ENCODE data around the gene SPON1.

Gene SPON1

GRCh38 chr11:13958641-13959400 is 3.7 kb upstream of the SPON1 start:
- no peak overlapping the region for H3K4me3 ChIP-seq (ENCODE audit: low read depth in 1 of 5, low read length in 5 of 5)
- peaks cover 0 to 19% (median 17%) of the 10 kb centered on the region in 5 donors for H3K4me1 ChIP-seq (ENCODE audit: control insufficient read depth in 5 of 5, insufficient read depth in 5 of 5, low read length in 5 of 5)
- no peaks in the 10 kb centered on the region for H3K36me3 ChIP-seq (ENCODE audit: control insufficient read depth in 5 of 5, insufficient read depth in 5 of 5, low read length in 5 of 5)
- H3K9ac ChIP-seq (ENCODE audit: low read length in 5 of 5), result no peak overlapping the region
- H3K27me3 ChIP-seq (ENCODE audit: control insufficient read depth in 5 of 5, insufficient read depth in 4 of 5, low read length in 5 of 5), result peaks cover 0 to 13% (median 12%) of the 10 kb centered on the region in 5 donors
- no peaks in the 10 kb centered on the region for H3K9me3 ChIP-seq (ENCODE audit: control insufficient read depth in 5 of 5, low read length in 5 of 5)
- no peak overlapping the region for H3K27ac ChIP-seq (ENCODE audit: low read depth, low read length)

- Histone ChIP-seq H3K9me3 (ENCODE audit: control insufficient read depth in 5 of 5, low read length in 5 of 5) (no peaks in the 10 kb centered on the region), H3K4me1 (ENCODE audit: control insufficient read depth in 5 of 5, insufficient read depth in 5 of 5, low read length in 5 of 5) (peaks cover 0 to 47% (median 34%) of the 10 kb centered on the region in 5 donors), H3K9ac (ENCODE audit: low read length in 5 of 5) (peak overlapping the region in 2 of 5 donors; percentile 17 to 33), H3K27me3 (ENCODE audit: control insufficient read depth in 5 of 5, insufficient read depth in 4 of 5, low read length in 5 of 5) (peaks cover 0 to 25% (median 11%) of the 10 kb centered on the region in 5 donors), H3K27ac (ENCODE audit: low read depth, low read length) (no peak overlapping the region), H3K4me3 (ENCODE audit: low read depth in 1 of 5, low read length in 5 of 5) (peak overlapping the region; percentile 48 to 79 (median 61)), H3K36me3 (ENCODE audit: control insufficient read depth in 5 of 5, insufficient read depth in 5 of 5, low read length in 5 of 5) (no peaks in the 10 kb centered on the region)
Measured at GRCh38 chr11:13962198-13962561, 343 bp upstream of the SPON1 start.

GRCh38 chr11:13963169-13963948 is 836 bp downstream of the SPON1 start:
- Histone ChIP-seq H3K27me3 (ENCODE audit: control insufficient read depth in 5 of 5, insufficient read depth in 4 of 5, low read length in 5 of 5) (peaks cover 0 to 25% (median 11%) of the 10 kb centered on the region in 5 donors), H3K36me3 (ENCODE audit: control insufficient read depth in 5 of 5, insufficient read depth in 5 of 5, low read length in 5 of 5) (no peaks in the 10 kb centered on the region), H3K27ac (ENCODE audit: low read depth, low read length) (no peak overlapping the region), H3K4me3 (ENCODE audit: low read depth in 1 of 5, low read length in 5 of 5) (peak overlapping the region; percentile 51 to 79 (median 69)), H3K4me1 (ENCODE audit: control insufficient read depth in 5 of 5, insufficient read depth in 5 of 5, low read length in 5 of 5) (peaks cover 0 to 48% (median 34%) of the 10 kb centered on the region in 5 donors), H3K9me3 (ENCODE audit: control insufficient read depth in 5 of 5, low read length in 5 of 5) (no peaks in the 10 kb centered on the region), H3K9ac (ENCODE audit: low read length in 5 of 5) (peak overlapping the region in 2 of 5 donors; percentile 17)

- peak overlapping the region in 2 of 5 donors; percentile 2 to 9 for H3K9ac ChIP-seq (ENCODE audit: low read length in 5 of 5)
- peaks cover 0 to 23% (median 11%) of the 10 kb centered on the region in 5 donors for H3K27me3 ChIP-seq (ENCODE audit: control insufficient read depth in 5 of 5, insufficient read depth in 4 of 5, low read length in 5 of 5)
- H3K36me3 ChIP-seq (ENCODE audit: control insufficient read depth in 5 of 5, insufficient read depth in 5 of 5, low read length in 5 of 5), result no peaks in the 10 kb centered on the region
- peaks cover 0 to 48% (median 34%) of the 10 kb centered on the region in 5 donors for H3K4me1 ChIP-seq (ENCODE audit: control insufficient read depth in 5 of 5, insufficient read depth in 5 of 5, low read length in 5 of 5)
- H3K27ac ChIP-seq (ENCODE audit: low read depth, low read length), result no peak overlapping the region
- no peaks in the 10 kb centered on the region for H3K9me3 ChIP-seq (ENCODE audit: control insufficient read depth in 5 of 5, low read length in 5 of 5)
- H3K4me3 ChIP-seq (ENCODE audit: low read depth in 1 of 5, low read length in 5 of 5), result peak overlapping the region; percentile 51 to 79 (median 69)
Measured at GRCh38 chr11:13963949-13964770, 1.6 kb downstream of the SPON1 start.

- Histone ChIP-seq H3K9ac (ENCODE audit: low read length in 5 of 5) (peak overlapping the region in 1 of 5 donors; percentile 3), H3K9me3 (ENCODE audit: control insufficient read depth in 5 of 5, low read length in 5 of 5) (no peaks in the 10 kb centered on the region)
Measured at GRCh38 chr11:13964771-13965074, 2.2 kb downstream of the SPON1 start.

GRCh38 chr11:13965337-13965736 is 2.8 kb downstream of the SPON1 start:
- Histone ChIP-seq H3K9ac (ENCODE audit: low read length in 5 of 5) (no peak overlapping the region), H3K4me3 (ENCODE audit: low read depth in 1 of 5, low read length in 5 of 5) (no peak overlapping the region), H3K27me3 (ENCODE audit: control insufficient read depth in 5 of 5, insufficient read depth in 4 of 5, low read length in 5 of 5) (peaks cover 0 to 21% (median 11%) of the 10 kb centered on the region in 5 donors), H3K4me1 (ENCODE audit: control insufficient read depth in 5 of 5, insufficient read depth in 5 of 5, low read length in 5 of 5) (peaks cover 0 to 52% (median 38%) of the 10 kb centered on the region in 5 donors), H3K9me3 (ENCODE audit: control insufficient read depth in 5 of 5, low read length in 5 of 5) (no peaks in the 10 kb centered on the region), H3K36me3 (ENCODE audit: control insufficient read depth in 5 of 5, insufficient read depth in 5 of 5, low read length in 5 of 5) (no peaks in the 10 kb centered on the region), H3K27ac (ENCODE audit: low read depth, low read length) (no peak overlapping the region)

More at GRCh38 chr11:13964771-13965074, 2.2 kb downstream of the SPON1 start:
- Histone ChIP-seq H3K27ac (ENCODE audit: low read depth, low read length) (no peak overlapping the region), H3K4me1 (ENCODE audit: control insufficient read depth in 5 of 5, insufficient read depth in 5 of 5, low read length in 5 of 5) (peaks cover 0 to 48% (median 34%) of the 10 kb centered on the region in 5 donors), H3K27me3 (ENCODE audit: control insufficient read depth in 5 of 5, insufficient read depth in 4 of 5, low read length in 5 of 5) (peaks cover 0 to 23% (median 11%) of the 10 kb centered on the region in 5 donors), H3K4me3 (ENCODE audit: low read depth in 1 of 5, low read length in 5 of 5) (peak overlapping the region in 4 of 5 donors; percentile 45 to 79 (median 65)), H3K36me3 (ENCODE audit: control insufficient read depth in 5 of 5, insufficient read depth in 5 of 5, low read length in 5 of 5) (no peaks in the 10 kb centered on the region)

GRCh38 chr11:13966013-13966412 is 3.5 kb downstream of the SPON1 start:
- Histone ChIP-seq H3K9me3 (ENCODE audit: control insufficient read depth in 5 of 5, low read length in 5 of 5) (no peaks in the 10 kb centered on the region), H3K27ac (ENCODE audit: low read depth, low read length) (no peak overlapping the region), H3K27me3 (ENCODE audit: control insufficient read depth in 5 of 5, insufficient read depth in 4 of 5, low read length in 5 of 5) (peaks cover 0 to 21% (median 10%) of the 10 kb centered on the region in 5 donors), H3K4me1 (ENCODE audit: control insufficient read depth in 5 of 5, insufficient read depth in 5 of 5, low read length in 5 of 5) (peaks cover 0 to 59% (median 45%) of the 10 kb centered on the region in 5 donors), H3K9ac (ENCODE audit: low read length in 5 of 5) (peak overlapping the region in 1 of 5 donors; percentile 48), H3K36me3 (ENCODE audit: control insufficient read depth in 5 of 5, insufficient read depth in 5 of 5, low read length in 5 of 5) (no peaks in the 10 kb centered on the region), H3K4me3 (ENCODE audit: low read depth in 1 of 5, low read length in 5 of 5) (no peak overlapping the region)

- Histone ChIP-seq H3K27ac (ENCODE audit: low read depth, low read length) (no peak overlapping the region), H3K36me3 (ENCODE audit: control insufficient read depth in 5 of 5, insufficient read depth in 5 of 5, low read length in 5 of 5) (no peaks in the 10 kb centered on the region), H3K9me3 (ENCODE audit: control insufficient read depth in 5 of 5, low read length in 5 of 5) (no peaks in the 10 kb centered on the region), H3K9ac (ENCODE audit: low read length in 5 of 5) (peak overlapping the region in 1 of 5 donors; percentile 48), H3K4me1 (ENCODE audit: control insufficient read depth in 5 of 5, insufficient read depth in 5 of 5, low read length in 5 of 5) (peaks cover 0 to 63% (median 48%) of the 10 kb centered on the region in 5 donors), H3K4me3 (ENCODE audit: low read depth in 1 of 5, low read length in 5 of 5) (no peak overlapping the region), H3K27me3 (ENCODE audit: control insufficient read depth in 5 of 5, insufficient read depth in 4 of 5, low read length in 5 of 5) (peaks cover 0 to 21% (median 6%) of the 10 kb centered on the region in 5 donors)
Measured at GRCh38 chr11:13966486-13966885, 4.0 kb downstream of the SPON1 start.

- Histone ChIP-seq H3K36me3 (ENCODE audit: control insufficient read depth in 5 of 5, insufficient read depth in 5 of 5, low read length in 5 of 5) (no peaks in the 10 kb centered on the region), H3K9me3 (ENCODE audit: control insufficient read depth in 5 of 5, low read length in 5 of 5) (no peaks in the 10 kb centered on the region), H3K4me1 (ENCODE audit: control insufficient read depth in 5 of 5, insufficient read depth in 5 of 5, low read length in 5 of 5) (peaks cover 4 to 57% (median 47%) of the 10 kb centered on the region in 5 donors), H3K4me3 (ENCODE audit: low read depth in 1 of 5, low read length in 5 of 5) (no peak overlapping the region), H3K9ac (ENCODE audit: low read length in 5 of 5) (peak overlapping the region in 1 of 5 donors; percentile 30), H3K27me3 (ENCODE audit: control insufficient read depth in 5 of 5, insufficient read depth in 4 of 5, low read length in 5 of 5) (peaks cover 0 to 3% (median 0%) of the 10 kb centered on the region in 5 donors), H3K27ac (ENCODE audit: low read depth, low read length) (peak overlapping the region; percentile 48)
Measured at GRCh38 chr11:13970986-13971385, 8.5 kb downstream of the SPON1 start.

All from subcutaneous abdominal adipose tissue (tissue), 5 donors.